Keratinocyte (primary cell): Measurements from ENCODE around the gene ASB13. TPM values are rescaled to one million over a fixed set of nuclear protein-coding genes. Genes with fewer than 3 reads are reported as not detected.

Experiments used
- DNase-seq: peaks from one replicate; pipeline ENCODE4 v3.0.0-alpha.2; 2011; ENCODE audit warnings: low read depth, missing footprints, low spot score
- FAIRE-seq: peaks from 2 replicates; lab custom pipeline; 2011; peaks lifted over from hg19 to GRCh38; lab: Jason Lieb, UNC
- H2AFZ ChIP-seq: 2 replicates; pipeline ENCODE4 v1.6.0; 2012; ENCODE audit warnings: low read length, control low read depth, inconsistent platforms; ENCODE audit not compliant: control insufficient read depth
- H3K27ac ChIP-seq: 2 replicates; pipeline ENCODE4 v1.5.1; 2011; ENCODE audit warnings: low read length; ENCODE audit not compliant: control insufficient read depth, insufficient read depth
- H3K27me3 ChIP-seq: 3 replicates; pipeline ENCODE4 v1.6.0; 2011; ENCODE audit warnings: low read length; ENCODE audit not compliant: control insufficient read depth, insufficient read depth; ENCODE audit errors: extremely low read depth
- H3K36me3 ChIP-seq, 2 experiments: 2 replicates in 1 of 2; 3 replicates in 1 of 2; pipeline ENCODE4 v1.5.1; 2011; ENCODE audit warnings: low read length in 2 of 2, mild to moderate bottlenecking in 1 of 2; ENCODE audit not compliant: control insufficient read depth in 2 of 2, insufficient read depth in 2 of 2; ENCODE audit errors: extremely low read depth in 1 of 2
- H3K4me1 ChIP-seq: 3 replicates; pipeline ENCODE4 v1.5.1; 2011; ENCODE audit warnings: low read length; ENCODE audit not compliant: control insufficient read depth, insufficient read depth; ENCODE audit errors: extremely low read depth
- H3K4me2 ChIP-seq: 3 replicates; pipeline ENCODE4 v1.6.0; 2011; ENCODE audit warnings: low read depth, low read length; ENCODE audit not compliant: control insufficient read depth, insufficient read depth; ENCODE audit errors: extremely low read depth
- H3K4me3 ChIP-seq, 3 experiments: fragments of 200-600 bp in 1 of 3; sonication (generic) in 1 of 3; 2 replicates in 2 of 3; 3 replicates in 1 of 3; pipeline ENCODE4 v1.5.1; 2011 to 2016; ENCODE audit warnings: low read length in 3 of 3, mild to moderate bottlenecking in 3 of 3, control low read depth in 2 of 3, inconsistent platforms in 1 of 3, low read depth in 1 of 3, mixed read lengths in 1 of 3, mixed run types in 1 of 3, moderate library complexity in 1 of 3; ENCODE audit not compliant: control insufficient read depth in 2 of 3, insufficient read depth in 2 of 3; ENCODE audit errors: extremely low read depth in 1 of 3
- H3K79me2 ChIP-seq: 2 replicates; pipeline ENCODE4 v1.6.0; 2012; ENCODE audit warnings: low read length; ENCODE audit not compliant: control insufficient read depth, insufficient read depth
- H3K9ac ChIP-seq: 3 replicates; pipeline ENCODE4 v1.6.0; 2011; ENCODE audit warnings: low read length; ENCODE audit not compliant: control insufficient read depth, insufficient read depth; ENCODE audit errors: extremely low read depth
- H3K9me1 ChIP-seq: 3 replicates; pipeline ENCODE4 v1.6.0; 2011; ENCODE audit warnings: low read length; ENCODE audit not compliant: control insufficient read depth, insufficient read depth; ENCODE audit errors: extremely low read depth
- H3K9me3 ChIP-seq: 2 replicates; pipeline ENCODE4 v1.5.1; 2012; ENCODE audit warnings: low read depth, low read length; ENCODE audit not compliant: control insufficient read depth
- H4K20me1 ChIP-seq: 3 replicates; pipeline ENCODE4 v1.6.0; 2011; ENCODE audit warnings: low read length; ENCODE audit not compliant: control insufficient read depth, insufficient read depth; ENCODE audit errors: extremely low read depth
- CTCF ChIP-seq, 3 experiments: IDR thresholded peaks in 1 of 3; conservative IDR thresholded peaks in 1 of 3; optimal IDR thresholded peaks in 1 of 3; 2 replicates in 2 of 3; 3 replicates in 1 of 3; pipeline versions ENCODE3 to v1.5.1; 2011; ENCODE audit warnings: low read length in 3 of 3, mild to moderate bottlenecking in 3 of 3, moderate library complexity in 2 of 3, control low read depth in 1 of 3, inconsistent platforms in 1 of 3; ENCODE audit not compliant: insufficient read depth in 2 of 3; ENCODE audit errors: extremely low read depth in 1 of 3
- EZH2 ChIP-seq: IDR thresholded peaks from one replicate; pipeline ENCODE4 v1.6.1; 2012; ENCODE audit warnings: inconsistent platforms, mild to moderate bottlenecking, low read length, moderate library complexity
- dilution Hi-C: fragments of 300-500 bp; cut with MboI; formaldehyde crosslinking; loops from one replicate; pipeline ENCODE4 v1.7.0; 2020; ENCODE audit warnings: low sequenced_read_pairs; ENCODE audit not compliant: extremely low pct_ligation_motif_present
- polyA plus RNA-seq, 5 experiments: library from polyadenylated mRNA; depleted of rRNA in 3 of 5; stranded (reverse) in 3 of 5; stranded (forward) in 1 of 5; unstranded in 1 of 5; fragments of >200 nt; gene quantifications; 1 replicate in 1 of 5; 2 replicates in 3 of 5; 3 replicates in 1 of 5; pipeline versions ENCODE4 v1.2.1 to v1.2.3, GENCODE V29; 2011 to 2012; ENCODE audit warnings: missing spikeins in 2 of 5, low read depth in 1 of 5, low replicate concordance in 1 of 5

Gene ASB13
- polyA plus RNA-seq, 1 donor (not counting 4 experiments of a cell fraction or from before 2014, with no cell fraction given) = 6.4 TPM

- Histone ChIP-seq H4K20me1 (no peaks in the 10 kb centered on the region), H3K27ac (no peak overlapping the region), H3K9me1 (no peaks in the 10 kb centered on the region), H3K36me3 (peaks cover 0 to 1% of the 10 kb centered on the region in 2 experiments), H3K79me2 (no peaks in the 10 kb centered on the region), H3K9me3 (no peaks in the 10 kb centered on the region), H3K9ac (no peak overlapping the region), H2AFZ (no peak overlapping the region), H3K27me3 (no peaks in the 10 kb centered on the region), H3K4me2 (no peak overlapping the region), H3K4me3 (no peak overlapping the region), H3K4me1 (peaks cover 9% of the 10 kb centered on the region)
- DNase-seq (no peak), FAIRE-seq (no peak)
- TF ChIP-seq CTCF (optimal IDR thresholded peaks at IDR 0.05 in 1 of 3, IDR thresholded peaks at IDR 0.05 in 1 of 3, conservative IDR thresholded peaks at IDR 0.05 in 1 of 3; ENCODE audit: extremely low read depth in 1 of 3, insufficient read depth in 2 of 3, low read length in 3 of 3) = no peak
- no peak for TF ChIP-seq EZH2
- dilution Hi-C loops = no loop called here
Observed at GRCh38 chr10:5658871-5659618, 7.3 kb downstream of the ASB13 start.

- FAIRE-seq (no peak), DNase-seq (no peak)
- Histone ChIP-seq H3K27ac (no peak overlapping the region), H3K4me1 (peaks cover 9% of the 10 kb centered on the region), H4K20me1 (no peaks in the 10 kb centered on the region), H3K79me2 (no peaks in the 10 kb centered on the region), H2AFZ (no peak overlapping the region), H3K4me2 (no peak overlapping the region), H3K4me3 (no peak overlapping the region), H3K9me1 (no peaks in the 10 kb centered on the region), H3K27me3 (no peaks in the 10 kb centered on the region), H3K36me3 (peaks cover 0 to 1% of the 10 kb centered on the region in 2 experiments), H3K9me3 (no peaks in the 10 kb centered on the region), H3K9ac (no peak overlapping the region)
- no peak for TF ChIP-seq CTCF (optimal IDR thresholded peaks at IDR 0.05 in 1 of 3, IDR thresholded peaks at IDR 0.05 in 1 of 3, conservative IDR thresholded peaks at IDR 0.05 in 1 of 3; ENCODE audit: extremely low read depth in 1 of 3, insufficient read depth in 2 of 3, low read length in 3 of 3)
- TF ChIP-seq EZH2 = no peak
- dilution Hi-C loops = no loop called here
Observed at GRCh38 chr10:5656737-5657579, 9.4 kb downstream of the ASB13 start.
